H1 (cell line): Measurements from ENCODE around the gene FLT1. TPM values are rescaled to one million over a fixed set of nuclear protein-coding genes. Genes with fewer than 3 reads are reported as not detected.

ENCODE experiments used
- ATF2 ChIP-seq: IDR thresholded peaks from 2 replicates; pipeline ENCODE4 v1.6.1; 2012; ENCODE audit warnings: low read length, inconsistent platforms
- JUND ChIP-seq: IDR thresholded peaks from 2 replicates; pipeline ENCODE4 v1.6.1; 2011; ENCODE audit warnings: mild to moderate bottlenecking, improper control_type of control experiment, low read length
- MAX ChIP-seq: IDR thresholded peaks from 2 replicates; pipeline ENCODE4 v1.6.1; 2012; ENCODE audit warnings: inconsistent platforms
- USF2 ChIP-seq: IDR thresholded peaks from 2 replicates; pipeline ENCODE4 v1.6.1; 2011; ENCODE audit warnings: low read length, improper control_type of control experiment
- ZNF274 ChIP-seq: IDR thresholded peaks from 2 replicates; pipeline ENCODE4 v1.7.0; 2012; ENCODE audit warnings: low read length, borderline replicate concordance; ENCODE audit errors: extremely low read depth
- polyA plus RNA-seq, 7 experiments: library from polyadenylated mRNA; depleted of rRNA in 3 of 7; stranded (reverse) in 5 of 7; unstranded in 2 of 7; fragments of >200 nt in 5 of 7; fragments of 200-250 nt in 2 of 7; gene quantifications; 1 replicate in 5 of 7; 2 replicates in 1 of 7; 4 replicates in 1 of 7; pipeline versions ENCODE4 v1.2.1 to v1.2.3, GENCODE V29; 2011 to 2013; ENCODE audit warnings: missing spikeins in 2 of 7, mixed read lengths in 2 of 7
- total RNA-seq: library from RNA; stranded (reverse); fragmentation: NEBNext Ultra II Directional; extraction: Animal tissue kit (Norgen Biotek cat#: 25700); gene quantifications from 2 replicates; pipeline ENCODE4 v1.2.1, GENCODE V29; 2021

Gene FLT1
- total and polyA plus RNA-seq, 2 of the 8 experiments (the other 6 are each of a cell fraction or from before 2014, with no cell fraction given) = 19.7 to 90.2 TPM

GRCh38 chr13:28314879-28315278 is 180.0 kb downstream of the FLT1 start (continued):
- TF ChIP-seq ZNF274 (no peak), ATF2 (no peak), USF2 (no peak), MAX (no peak), JUND (no peak)
